HG03520 (cell line): ENCODE results near the gene FANCL.
"Not testable (repeated sequence)": the region's sequence is repeated elsewhere in the genome, so short reads cannot be mapped to it uniquely, and the experiment has no call there.

ENCODE experiments used
- ATAC-seq: cut with Tn5 transposase; IDR thresholded peaks from one replicate; pipeline ENCODE4 v1.9.1; 2021; ENCODE audit warnings: mild to moderate bottlenecking, moderate library complexity; ENCODE audit not compliant: unreplicated experiment

FANCL gene

GRCh38 chr2:58155160-58155778 lies 85.9 kb downstream of the FANCL start:
- no peak for ATAC-seq

- no peak for ATAC-seq
These were observed 94.4 kb downstream of the FANCL start for GRCh38 chr2:58146707-58147106.

- ATAC-seq, result not testable (repeated sequence)
These were observed 95.4 kb downstream of the FANCL start for GRCh38 chr2:58145769-58146168.

DNA sequence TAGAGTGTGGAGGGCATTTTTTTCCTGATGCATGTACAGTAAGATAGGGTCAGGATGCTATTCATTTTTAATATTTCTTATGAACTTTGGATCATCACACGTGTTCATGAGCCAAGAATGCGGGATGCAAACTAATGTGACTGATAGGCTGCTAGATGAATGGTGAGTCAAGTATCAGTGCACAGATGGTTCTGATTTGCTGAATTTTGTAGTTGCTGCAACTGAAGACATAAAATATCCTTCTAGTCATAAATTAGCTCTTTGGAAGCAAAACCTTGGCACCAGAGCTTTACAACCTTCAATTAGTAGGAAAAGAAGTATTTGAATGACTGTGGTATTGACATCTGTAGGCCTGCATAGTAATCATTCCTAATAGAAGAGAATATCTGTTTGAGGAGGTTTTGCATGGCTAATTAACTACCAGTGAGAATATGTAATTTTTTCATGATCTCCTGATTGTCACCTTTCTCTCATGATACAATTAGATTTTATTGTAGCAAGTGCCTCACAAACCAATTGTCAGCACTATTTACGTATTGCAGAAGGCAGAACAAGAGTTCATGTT lies 100.5 kb downstream of the FANCL start:
- ATAC-seq, result no peak

GRCh38 chr2:58138396-58139030 lies 102.6 kb downstream of the FANCL start:
- no peak for ATAC-seq

DNA sequence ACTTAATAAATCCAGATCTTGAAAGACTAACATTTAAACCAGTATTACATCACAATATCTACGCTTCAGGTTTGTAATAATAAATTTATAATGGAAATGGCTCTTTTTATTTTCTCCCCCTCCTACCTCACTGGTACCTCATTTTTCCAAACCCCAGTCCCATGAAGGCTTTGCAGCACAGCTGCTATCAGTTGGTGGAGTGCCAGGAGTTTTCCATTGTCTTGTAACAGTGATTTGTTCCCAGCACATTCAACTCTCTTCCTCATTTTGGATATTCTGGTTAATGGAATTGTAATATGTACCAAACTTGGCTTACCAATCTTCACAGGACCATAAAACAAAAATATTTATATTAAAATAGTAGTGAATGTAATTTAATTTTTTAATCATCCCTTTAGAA lies 103.3 kb downstream of the FANCL start:
- ATAC-seq, result no peak

GRCh38 chr2:58137221-58137620 lies 103.9 kb downstream of the FANCL start:
- ATAC-seq, result peak; percentile 48

GRCh38 chr2:58135861-58136260 lies 105.3 kb downstream of the FANCL start:
- no peak for ATAC-seq

DNA sequence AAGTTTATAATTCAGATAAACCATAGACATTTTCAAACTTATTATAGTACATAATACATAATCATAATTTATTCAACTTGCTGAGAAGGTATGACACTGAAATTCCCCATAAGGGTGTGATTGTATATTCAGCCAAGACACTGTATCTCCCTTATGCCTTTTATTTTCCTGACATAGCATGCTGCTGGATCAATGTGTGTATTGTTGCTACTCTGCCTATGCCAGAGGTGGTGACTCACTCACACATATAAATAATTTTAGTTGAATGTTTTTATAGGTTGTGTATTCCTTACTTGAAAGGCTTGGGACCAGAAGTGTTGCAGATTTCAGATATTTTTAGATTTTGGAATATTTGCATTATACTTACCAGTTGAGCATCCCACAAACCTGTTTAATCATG lies 107.7 kb downstream of the FANCL start:
- no peak for ATAC-seq

DNA sequence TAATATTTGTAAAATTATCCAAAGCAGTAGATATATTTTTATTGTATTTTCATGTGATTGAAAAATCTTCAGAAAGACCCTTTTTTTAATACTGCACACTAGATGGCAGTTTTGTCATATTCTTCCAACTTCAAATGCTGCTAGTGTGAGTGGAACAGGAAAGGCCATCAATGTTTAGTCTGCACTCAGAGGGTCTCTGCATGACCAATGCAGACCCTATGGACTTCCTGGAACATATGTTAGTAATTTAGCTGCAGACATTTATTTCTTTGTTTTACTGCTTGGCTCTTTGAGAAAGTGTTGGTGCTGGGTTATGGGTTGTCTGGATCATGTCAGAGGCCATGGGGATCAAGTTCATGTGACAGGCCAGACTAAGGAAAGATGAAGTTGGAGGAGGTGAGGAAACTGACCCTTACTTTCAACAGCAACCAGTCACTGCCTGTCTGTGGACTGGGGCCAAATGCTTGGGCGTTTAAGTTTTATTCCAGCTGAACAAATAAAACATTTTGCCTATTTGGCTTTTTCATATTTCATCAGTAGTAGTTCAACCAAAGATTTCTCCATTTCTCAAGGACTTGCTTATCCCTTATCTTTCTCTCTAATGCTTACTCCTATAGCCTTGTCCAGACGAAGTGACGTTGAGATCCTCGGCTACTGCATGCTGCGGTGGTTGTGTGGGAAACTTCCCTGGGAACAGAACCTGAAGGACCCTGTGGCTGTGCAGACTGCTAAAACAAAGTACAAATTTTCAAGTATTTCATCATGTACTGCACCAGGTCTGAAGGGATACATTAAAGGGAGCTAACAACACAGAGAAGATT lies 109.7 kb downstream of the FANCL start:
- ATAC-seq, result no peak

DNA sequence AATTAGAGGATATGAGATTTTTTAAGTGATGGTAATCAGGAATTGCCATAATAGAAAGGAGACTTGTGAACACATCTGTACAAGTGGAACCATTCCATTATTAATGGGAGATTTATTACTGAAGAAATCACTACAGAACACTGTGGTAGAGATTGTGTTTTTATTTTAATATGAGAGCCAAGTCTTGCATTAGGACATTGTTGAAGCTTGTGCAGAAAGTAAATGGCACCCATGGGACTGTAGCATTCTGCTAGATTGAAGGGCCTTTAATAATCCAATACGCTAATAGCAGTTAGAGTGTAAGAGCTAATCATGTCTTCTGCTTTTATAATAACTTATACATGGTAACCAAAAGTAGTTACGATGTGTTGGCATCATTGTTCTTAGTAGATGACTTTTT lies 110.9 kb downstream of the FANCL start:
- ATAC-seq, result no peak

GRCh38 chr2:58127111-58127510 lies 114.0 kb downstream of the FANCL start:
- no peak for ATAC-seq

GRCh38 chr2:58122540-58122939 lies 118.6 kb downstream of the FANCL start:
- no peak for ATAC-seq

DNA sequence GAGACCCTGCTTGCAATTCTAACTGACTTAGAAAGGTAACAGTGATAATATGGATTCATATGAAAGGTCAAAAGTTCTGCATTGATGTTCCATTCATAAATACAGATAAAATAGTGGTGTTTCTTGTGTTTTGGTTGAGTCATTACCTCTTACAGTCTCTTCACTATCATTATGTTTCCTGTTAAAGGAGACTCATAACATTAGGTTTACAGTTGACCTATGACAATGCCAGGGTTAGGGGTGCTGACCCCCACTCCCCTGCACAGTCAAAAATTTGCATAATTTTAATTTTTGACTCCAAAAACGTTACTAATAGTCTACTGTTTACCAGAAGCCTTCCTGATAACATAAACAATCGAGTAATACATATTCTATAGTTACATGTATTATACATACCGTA lies 119.1 kb downstream of the FANCL start:
- no peak for ATAC-seq

- ATAC-seq, result no peak
These were observed 120.4 kb downstream of the FANCL start for GRCh38 chr2:58120626-58121229.

DNA sequence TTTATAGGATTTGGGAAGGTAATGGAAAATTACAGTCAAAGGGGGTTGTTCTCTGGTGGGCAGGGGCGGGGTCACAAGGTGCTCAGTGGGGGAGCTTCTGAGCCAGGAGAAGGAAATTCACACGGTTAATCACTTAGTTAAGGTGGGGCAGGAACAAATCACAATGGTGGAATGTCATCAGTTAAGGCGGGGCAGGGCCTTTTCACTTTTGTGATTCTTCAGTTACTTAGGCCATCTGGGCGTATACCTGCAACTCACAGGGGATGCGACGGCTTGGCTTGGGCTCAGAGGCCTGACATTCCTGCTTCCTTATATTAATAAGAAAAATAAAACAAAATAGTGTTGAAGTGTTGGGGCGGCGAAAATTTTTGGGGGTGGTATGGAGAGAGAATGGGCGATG lies 127.6 kb downstream of the FANCL start:
- not testable (repeated sequence) for ATAC-seq

DNA sequence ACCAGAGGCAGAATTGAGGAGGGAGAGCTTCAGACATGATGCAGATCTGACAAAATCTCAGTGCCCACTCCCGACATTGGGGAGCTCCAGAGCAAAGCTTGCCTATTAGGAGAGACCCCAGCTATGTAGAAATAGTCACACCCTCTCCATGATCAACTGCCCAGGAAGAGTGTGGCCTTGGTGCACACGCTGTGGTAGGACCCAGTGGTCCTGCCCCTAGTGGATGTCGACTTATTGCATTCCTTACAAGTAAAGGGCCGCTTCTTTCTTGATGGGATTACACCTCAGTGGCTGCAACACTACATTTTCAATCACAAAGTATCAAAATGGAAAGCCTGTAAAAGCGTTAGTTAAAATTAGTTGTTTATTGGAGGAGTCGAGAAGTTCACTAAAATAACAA lies 130.4 kb downstream of the FANCL start:
- ATAC-seq, result no peak

- no peak for ATAC-seq
These were observed 131.6 kb downstream of the FANCL start for GRCh38 chr2:58109481-58109880.
